Right lobe of liver (tissue), 6 donors: ENCODE data around the gene IGF2R. TPM values are rescaled to one million over a fixed set of nuclear protein-coding genes. Genes with fewer than 3 reads are reported as not detected.
"Not testable (repeated sequence)": the region's sequence is repeated elsewhere in the genome, so short reads cannot be mapped to it uniquely, and the experiment has no call there.

Experiments used
- ATAC-seq, 4 donors: fragments of 200-7000 bp; cut with Tn5 transposase; one replicate each; pipeline ENCODE4 v1.9.1; 2020; ENCODE audit warnings: mild to moderate bottlenecking in 4 of 4, moderate library complexity in 4 of 4
- DNase-seq, 3 donors: peaks; one replicate each; pipeline ENCODE4 v3.0.0-alpha.2; 2020
- H3K27ac ChIP-seq, 3 donors: fragments of 200-600 bp; one replicate each; pipeline ENCODE4 v1.8.0; 2022
- H3K27me3 ChIP-seq, 2 donors: fragments of 200-600 bp; one replicate each; pipeline ENCODE4 v1.8.0; 2022
- H3K36me3 ChIP-seq, 4 donors: fragments of 200-600 bp; sonication (generic) in 1 of 4; one replicate each; pipeline versions ENCODE4 v1.5.1 to v1.8.0; 2017 to 2022; ENCODE audit warnings: control low read depth in 1 of 4
- H3K4me1 ChIP-seq, 4 donors: fragments of 200-600 bp; sonication (generic) in 1 of 4; one replicate each; pipeline versions ENCODE4 v1.5.1 to v1.8.0; 2017 to 2022; ENCODE audit warnings: control low read depth in 1 of 4
- H3K4me3 ChIP-seq, 3 donors: fragments of 200-600 bp; one replicate each; pipeline ENCODE4 v1.8.0; 2022
- H3K9me3 ChIP-seq, 4 donors: fragments of 200-600 bp; sonication (generic) in 1 of 4; one replicate each; pipeline versions ENCODE4 v1.5.1 to v1.8.0; 2017 to 2022; ENCODE audit warnings: control low read depth in 1 of 4
- CTCF ChIP-seq, 4 donors: fragments of 200-600 bp in 3 of 4; fragments of 450-650 bp in 1 of 4; IDR thresholded peaks; one replicate each; pipeline versions ENCODE4 v1.5.1 to v1.8.0; 2016 to 2022; ENCODE audit warnings: antibody characterized with exemption in 4 of 4, mild to moderate bottlenecking in 2 of 4
- POLR2A ChIP-seq: fragments of 450-650 bp; IDR thresholded peaks from one replicate; pipeline ENCODE4 v1.6.1; 2017; ENCODE audit warnings: antibody characterized with exemption, mild to moderate bottlenecking
- WGBS: methylation state at CpG from one replicate; pipeline ENCODE4 v1.1.6; 2018; ENCODE audit warnings: low coverage, low lambda C conversion rate; ENCODE audit not compliant: insufficient coverage; ENCODE audit errors: missing lambda C conversion rate; 5-methylcytosine and 5-hydroxymethylcytosine counted together
- intact Hi-C, 2 donors: fragments of 100-400 bp; cut with DNase I; formaldehyde crosslinking; loops; one replicate each; pipeline versions ENCODE4 v1.11.2 to v1.14.1; 2022
- total RNA-seq, 6 experiments: library from RNA; depleted of rRNA in 2 of 6; stranded (reverse); fragments of >200 nt in 2 of 6; fragmentation: NEBNext Ultra II Directional in 3 of 6; extraction: Animal tissue kit (Norgen Biotek cat#: 25700) in 3 of 6; gene quantifications; one replicate each; pipeline versions ENCODE4 v1.1.0 to v1.2.4, GENCODE V29; 2016 to 2023
- donor health status: DM: no; HTN: yes; CAD: no.
- donor health status: DM: no; HTN: no; CAD: no.
- donor health status: DM: no; HTN: no; CAD: no.
- donor health status: DM: no; HTN: yes; CAD: no.
- donor health status: DM: no; HTN: yes; CAD: no.

Gene IGF2R
- total RNA-seq, 6 experiments from 2014 or later = 50.3 to 81.0 (median 67.1) TPM

- WGBS = 100% methylated on average over 4 of the region's 8 CpGs
- peaks cover 8 to 69% (median 23%) of the 10 kb centered on the region in 4 donors for H3K36me3 ChIP-seq
- no peak for DNase-seq
Measured at GRCh38 chr6:160086754-160087153, 117.9 kb downstream of the IGF2R start.

GRCh38 chr6:160088069-160088783 lies 119.3 kb downstream of the IGF2R start:
- peak; percentile 65 to 81 (median 72) for TF ChIP-seq CTCF (IDR thresholded peaks at IDR 0.05)
- TF ChIP-seq POLR2A = no peak
- 33% methylated on average over 10 of the region's 13 CpGs for WGBS

More at GRCh38 chr6:160086754-160087153, 117.9 kb downstream of the IGF2R start:
- TF ChIP-seq POLR2A (no peak), CTCF (IDR thresholded peaks at IDR 0.05) (no peak)
- peaks cover 0 to 44% (median 16%) of the 10 kb centered on the region in 4 donors for H3K4me1 ChIP-seq
- no peak overlapping the region for H3K4me3 ChIP-seq
- H3K27me3 ChIP-seq = no peaks in the 10 kb centered on the region
- peak overlapping the region in 1 of 3 donors; percentile 85 for H3K27ac ChIP-seq
- ATAC-seq = no peak
- intact Hi-C loops = no loop called here
- no peaks in the 10 kb centered on the region for H3K9me3 ChIP-seq

GRCh38 chr6:160088784-160089533 lies 120.1 kb downstream of the IGF2R start:
- H3K27ac ChIP-seq = peak overlapping the region in 1 of 3 donors; percentile 52
- H3K4me1 ChIP-seq = peaks cover 0 to 54% (median 23%) of the 10 kb centered on the region in 4 donors
- TF ChIP-seq POLR2A = no peak
- no peak for TF ChIP-seq CTCF (IDR thresholded peaks at IDR 0.05)
- 85% methylated on average over 15 of the region's 21 CpGs for whole genome bisulfite sequencing
- no peaks in the 10 kb centered on the region for H3K27me3 ChIP-seq
- H3K9me3 ChIP-seq = no peaks in the 10 kb centered on the region
- no peak for ATAC-seq
- DNase-seq = no peak
- no peak overlapping the region for H3K4me3 ChIP-seq
- H3K36me3 ChIP-seq = peaks cover 15 to 57% (median 18%) of the 10 kb centered on the region in 4 donors
- intact Hi-C loops = no loop called here

More at GRCh38 chr6:160088069-160088783, 119.3 kb downstream of the IGF2R start:
- Histone ChIP-seq H3K27ac (peak overlapping the region in 1 of 3 donors; percentile 36), H3K36me3 (peaks cover 14 to 65% (median 19%) of the 10 kb centered on the region in 4 donors), H3K4me1 (peaks cover 0 to 48% (median 22%) of the 10 kb centered on the region in 4 donors), H3K27me3 (no peaks in the 10 kb centered on the region), H3K9me3 (no peaks in the 10 kb centered on the region), H3K4me3 (no peak overlapping the region)
- ATAC-seq = peak; percentile 44 to 67 (median 58)
- intact Hi-C loops = no loop called here
- peak in 2 of 3 donors; percentile 66 to 75 for DNase-seq

- ATAC-seq (no peak), DNase-seq (no peak)
- intact Hi-C loops = no loop called here
- Histone ChIP-seq H3K27ac (peak overlapping the region in 1 of 3 donors; percentile 52), H3K27me3 (no peaks in the 10 kb centered on the region), H3K4me3 (no peak overlapping the region), H3K36me3 (peaks cover 15 to 54% (median 18%) of the 10 kb centered on the region in 4 donors), H3K9me3 (no peaks in the 10 kb centered on the region), H3K4me1 (peaks cover 0 to 54% (median 20%) of the 10 kb centered on the region in 4 donors)
- TF ChIP-seq CTCF (IDR thresholded peaks at IDR 0.05) = no peak
- no peak for TF ChIP-seq POLR2A
- WGBS = 97% methylated on average over 6 of the region's 7 CpGs
Measured at GRCh38 chr6:160089534-160089897, 120.6 kb downstream of the IGF2R start.

GRCh38 chr6:160090442-160091239 lies 121.8 kb downstream of the IGF2R start:
- 90% methylated on average over 24 of the region's 32 CpGs for WGBS
- ATAC-seq = peak in 2 of 4 donors; percentile 6 to 9
- Histone ChIP-seq H3K36me3 (peaks cover 9 to 47% (median 18%) of the 10 kb centered on the region in 4 donors), H3K27ac (peak overlapping the region in 2 of 3 donors; percentile 49 to 52), H3K4me1 (peaks cover 0 to 51% (median 14%) of the 10 kb centered on the region in 4 donors), H3K4me3 (peak overlapping the region in 1 of 3 donors; percentile 9)
- intact Hi-C loops, DNase-seq, H3K27me3 ChIP-seq, H3K9me3 ChIP-seq: not testable (repeated sequence)

- H3K27me3 ChIP-seq, ATAC-seq, intact Hi-C loops, DNase-seq, H3K9me3 ChIP-seq: not testable (repeated sequence)
- Histone ChIP-seq H3K27ac (peak overlapping the region in 2 of 3 donors; percentile 77 to 93), H3K4me3 (peak overlapping the region in 1 of 3 donors; percentile 54), H3K36me3 (peaks cover 7 to 45% (median 18%) of the 10 kb centered on the region in 4 donors), H3K4me1 (peaks cover 0 to 47% (median 14%) of the 10 kb centered on the region in 4 donors)
- 86% methylated on average over 5 of the region's 6 CpGs for WGBS
Measured at GRCh38 chr6:160092176-160092575, 123.3 kb downstream of the IGF2R start.
